GM18951 (cell line): ENCODE measurements around the gene RNPS1.

Source experiments
- POLR2A ChIP-seq: IDR thresholded peaks from 4 replicates; pipeline ENCODE4 v1.6.1; 2011; ENCODE audit warnings: mild to moderate bottlenecking; ENCODE audit not compliant: insufficient read length, insufficient read depth; ENCODE audit errors: extremely low read depth
- in situ Hi-C: fragments of 300-500 bp; cut with MboI; formaldehyde crosslinking; loops from one replicate; pipeline ENCODE4 v1.12.0; 2022; ENCODE audit warnings: low sequenced_read_pairs, mixed read lengths, inconsistent platforms; ENCODE audit not compliant: unreplicated experiment

The RNPS1 gene

GRCh38 chr16:2287916-2288547 lies 20.1 kb upstream of the RNPS1 start:
- TF ChIP-seq POLR2A, result no peak
- in situ Hi-C loops, result no loop called here

DNA sequence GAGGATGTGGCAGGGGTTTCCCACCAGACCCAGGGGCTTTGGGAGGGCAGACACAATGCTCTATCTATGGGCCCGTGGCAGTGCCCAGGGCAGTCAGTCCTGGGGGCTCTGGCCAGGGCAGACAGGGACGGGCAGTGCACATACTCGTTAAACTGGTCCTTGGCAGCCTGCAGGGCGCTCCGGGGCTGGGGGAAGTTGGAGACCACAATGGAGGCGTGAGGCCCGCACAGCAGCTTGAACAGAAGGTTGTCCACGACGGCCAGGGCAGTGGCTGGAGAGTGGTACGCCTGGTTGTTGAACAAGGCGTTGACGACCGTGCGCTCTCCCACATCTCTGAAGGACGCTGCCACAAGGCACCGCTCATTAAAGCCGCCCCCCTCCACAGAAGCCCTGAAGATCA lies 18.6 kb upstream of the RNPS1 start:
- in situ Hi-C loops, result no loop called here

DNA sequence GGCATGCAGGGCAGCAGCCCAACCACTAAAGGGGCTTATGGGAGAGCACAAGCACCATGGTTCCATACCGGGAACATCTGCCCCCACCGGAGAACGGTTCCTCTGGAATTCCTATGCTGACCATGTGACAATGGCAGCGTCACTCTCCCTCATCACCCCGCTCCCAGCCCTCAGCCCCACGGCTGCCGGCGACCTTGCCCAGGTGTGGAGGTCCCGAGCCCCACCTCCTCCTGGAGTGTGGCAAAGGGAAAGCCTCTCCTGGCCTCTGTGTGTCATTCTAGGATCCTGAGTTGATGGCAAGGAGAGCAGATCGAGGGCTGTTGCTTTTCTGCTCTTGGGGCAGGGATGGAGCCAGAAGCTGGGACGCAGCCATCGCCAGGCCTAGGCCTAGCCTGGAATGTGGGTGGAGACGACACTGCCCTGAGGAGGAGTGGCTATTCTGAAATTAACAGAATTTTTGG lies 17.8 kb upstream of the RNPS1 start:
- in situ Hi-C loops, result no loop called here
- TF ChIP-seq POLR2A, result no peak

More for the DNA sequence above, 18.6 kb upstream of the RNPS1 start:
- no peak for TF ChIP-seq POLR2A

GRCh38 chr16:2284797-2285576 lies 17.1 kb upstream of the RNPS1 start:
- no peak for TF ChIP-seq POLR2A
- in situ Hi-C loops, result no loop called here

DNA sequence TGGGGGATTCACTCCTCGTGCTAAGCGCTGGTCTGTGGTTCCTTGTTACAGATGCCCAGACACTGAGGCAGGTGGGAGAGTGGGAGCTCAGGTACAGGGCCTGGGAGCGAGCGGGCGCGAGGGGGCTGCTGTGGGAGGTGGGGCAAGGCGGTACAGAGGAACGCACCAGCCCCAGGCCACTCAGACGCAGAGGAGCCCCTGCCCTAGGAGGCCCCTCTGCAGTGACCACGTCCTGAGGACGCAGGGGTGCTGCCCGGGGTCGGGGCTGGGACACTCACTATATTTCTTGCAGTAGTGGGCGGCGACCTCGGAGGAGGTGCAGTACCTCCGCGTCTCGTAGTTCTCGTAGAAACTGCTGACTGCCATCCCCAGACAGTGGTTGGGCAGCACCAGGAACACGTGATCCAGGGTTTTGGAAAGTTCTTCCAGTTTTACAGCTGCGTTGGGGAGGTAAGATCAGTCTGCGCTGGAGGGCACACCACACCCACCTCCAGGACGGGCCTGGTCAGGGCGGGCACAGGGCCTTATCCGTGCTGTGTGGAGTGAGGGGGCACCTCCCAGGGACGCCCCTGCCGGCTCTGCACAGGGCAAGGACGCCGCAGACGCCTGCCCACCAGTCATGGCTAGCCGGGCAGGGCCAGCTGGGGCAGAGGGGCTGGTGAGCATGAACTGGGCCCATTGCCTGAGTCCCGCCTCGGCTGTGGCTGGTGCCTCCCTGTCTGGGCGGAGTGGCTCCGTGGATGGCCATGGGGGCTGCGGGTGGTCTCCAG lies 16.3 kb upstream of the RNPS1 start:
- no peak for TF ChIP-seq POLR2A
- in situ Hi-C loops, result no loop called here

DNA sequence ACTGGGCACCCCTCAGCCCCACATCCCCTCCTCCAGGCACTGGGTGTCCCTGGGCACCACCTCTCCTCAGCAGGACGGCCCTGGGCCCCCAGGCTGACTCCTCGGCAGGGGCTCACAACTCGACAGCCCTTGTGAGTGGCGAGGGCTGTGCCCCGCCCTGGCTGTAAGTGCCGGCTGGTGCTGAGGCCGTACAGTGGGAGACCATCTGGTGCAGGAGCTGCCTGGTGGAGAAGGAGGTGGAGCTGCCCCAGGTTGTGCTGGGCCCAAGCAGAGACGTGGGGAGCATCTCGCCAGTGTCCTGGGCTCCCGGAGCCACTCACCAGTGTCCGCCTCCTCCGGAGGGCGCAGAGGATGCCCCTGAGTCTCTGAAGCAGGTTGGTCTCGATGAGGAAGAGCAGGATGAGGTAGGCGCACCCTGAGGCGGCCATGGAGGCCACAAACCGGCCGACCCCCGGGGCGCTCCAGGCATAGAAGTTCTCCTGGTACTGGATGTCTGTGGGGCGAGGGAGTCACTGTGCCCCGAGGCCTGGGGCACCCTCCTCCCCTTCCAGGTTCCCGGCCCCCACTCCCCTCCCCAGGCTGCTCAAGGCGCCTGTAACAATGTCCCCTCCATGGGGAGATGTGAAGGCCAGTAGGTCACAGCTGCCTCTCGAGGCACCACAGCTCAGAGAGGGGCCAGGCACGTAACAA lies 15.1 kb upstream of the RNPS1 start:
- in situ Hi-C loops, result no loop called here
- TF ChIP-seq POLR2A, result no peak

DNA sequence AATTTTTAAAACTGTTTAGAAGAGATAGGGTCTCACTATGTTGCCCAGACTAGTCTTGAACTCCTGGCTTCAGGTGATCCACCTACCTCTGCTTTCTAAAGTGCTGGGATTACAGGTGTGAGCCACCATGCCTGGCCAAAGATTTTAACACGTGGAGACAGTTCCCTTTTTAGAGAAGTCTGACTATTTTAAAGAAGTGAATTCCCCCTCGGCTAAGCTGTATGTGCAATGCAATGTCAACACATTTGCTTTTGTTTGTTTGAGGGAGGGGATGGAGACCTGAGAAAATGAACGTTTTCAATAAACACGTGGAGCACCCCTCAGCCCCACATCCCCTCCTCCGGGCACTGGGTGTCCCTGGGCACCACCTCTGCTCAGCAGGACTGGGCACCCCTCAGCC lies 14.3 kb upstream of the RNPS1 start:
- in situ Hi-C loops, result no loop called here

DNA sequence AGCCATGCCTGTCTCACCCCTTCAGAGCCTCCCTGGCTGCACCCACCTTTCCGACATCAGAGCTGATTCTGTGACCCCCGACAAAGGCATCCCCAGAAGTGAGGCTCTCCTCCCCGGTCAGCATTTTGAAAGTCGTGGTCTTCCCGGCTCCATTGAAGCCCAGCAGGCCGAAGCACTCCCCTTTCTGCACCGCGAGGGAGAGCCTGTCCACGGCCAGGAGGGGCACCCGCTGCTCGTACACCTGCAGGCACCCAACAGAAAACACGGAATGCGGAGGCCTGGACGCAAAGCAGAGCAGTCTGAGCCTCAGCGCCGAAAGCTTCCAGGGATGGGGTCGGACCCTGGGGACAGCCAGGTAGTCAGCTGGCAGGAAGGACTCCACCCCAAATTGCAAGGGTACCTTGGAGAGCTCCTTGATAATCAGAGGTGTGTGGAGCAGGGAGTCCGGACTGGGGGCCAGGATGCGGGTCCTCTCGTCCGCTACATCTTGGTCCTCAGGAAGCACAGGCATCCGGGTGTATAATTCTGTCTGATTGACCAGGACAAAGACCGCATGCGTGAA lies 13.1 kb upstream of the RNPS1 start:
- no peak for TF ChIP-seq POLR2A
- in situ Hi-C loops, result no loop called here

More for the DNA sequence above, 14.3 kb upstream of the RNPS1 start:
- TF ChIP-seq POLR2A, result no peak

GRCh38 chr16:2280461-2280860 lies 12.5 kb upstream of the RNPS1 start:
- in situ Hi-C loops, result no loop called here
- no peak for TF ChIP-seq POLR2A

DNA sequence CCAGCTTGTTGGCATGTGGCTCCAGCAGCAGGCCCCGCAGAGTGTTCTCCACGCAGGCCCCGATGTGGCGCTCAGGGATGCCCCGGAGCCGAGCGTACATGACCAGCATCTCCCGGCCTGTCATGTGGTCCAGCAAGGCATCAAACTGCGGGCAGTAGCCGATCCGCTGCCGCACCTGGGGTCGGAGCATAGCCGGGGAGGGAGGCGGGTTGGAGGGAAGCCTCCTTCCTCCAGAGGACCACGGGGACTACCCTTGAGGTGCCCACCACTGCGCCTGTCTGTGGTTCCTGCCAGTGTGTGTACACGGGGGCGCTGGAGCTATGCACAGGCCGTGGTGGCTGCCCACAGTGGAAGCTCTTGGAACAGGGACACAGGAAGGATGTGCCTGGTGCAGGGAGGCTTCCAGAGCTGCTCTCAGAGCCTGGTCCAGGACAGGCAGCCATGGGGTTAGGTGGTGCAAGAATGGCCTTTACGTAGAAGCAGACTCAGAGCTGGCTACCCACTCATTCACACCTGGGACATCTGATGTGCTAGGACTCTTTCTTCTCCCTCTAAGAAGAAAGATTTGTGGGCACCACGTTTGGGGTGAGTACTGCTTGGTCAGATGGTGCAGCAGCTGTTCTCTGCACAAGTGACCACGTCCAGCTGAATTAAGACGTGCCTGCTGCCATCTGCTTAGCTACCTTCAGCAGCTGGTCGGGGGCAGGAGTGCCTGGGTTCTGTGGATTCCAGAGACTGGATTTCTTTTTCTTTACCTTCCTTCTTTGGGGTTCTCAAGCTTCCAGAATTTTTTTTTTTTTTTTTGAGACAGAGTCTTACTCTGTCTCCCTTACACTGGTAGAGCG lies 11.3 kb upstream of the RNPS1 start:
- TF ChIP-seq POLR2A, result no peak
- in situ Hi-C loops, result no loop called here

DNA sequence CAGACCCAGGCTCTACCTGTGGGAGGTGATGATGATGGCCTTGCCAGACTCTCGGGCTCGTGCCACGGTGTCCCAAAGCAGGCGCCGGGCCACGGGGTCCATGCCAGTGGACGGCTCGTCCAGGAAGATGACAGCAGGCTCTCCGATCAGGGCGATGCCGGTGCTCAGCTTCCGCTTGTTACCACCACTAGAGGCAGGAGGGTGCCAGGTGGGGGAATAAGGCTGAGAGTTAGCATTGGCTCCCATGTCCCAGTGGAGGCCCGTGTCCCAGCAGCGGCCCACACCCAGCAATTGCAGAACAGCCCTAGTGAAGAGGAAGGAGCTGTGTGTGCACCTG lies 10.3 kb upstream of the RNPS1 start:
- in situ Hi-C loops, result no loop called here
- TF ChIP-seq POLR2A, result no peak
